ENCODE results near the gene UBE4A.
"Not testable (repeated sequence)": the region's sequence is repeated elsewhere in the genome, so short reads cannot be mapped to it uniquely, and the experiment has no call there.

The UBE4A gene

GRCh38 chr11:118398791-118399559 lies 39.6 kb downstream of the UBE4A start:
- H3K27ac ChIP-seq: peak overlapping the region; percentile 77
- no peak for DNase-seq (ENCODE audit: low read depth, low spot score)

- H3K27ac ChIP-seq: peak within 1 kb of the TSS; percentile 77
- peak; percentile 18 for DNase-seq (ENCODE audit: low read depth, low spot score)
These were observed 41.9 kb downstream of the UBE4A start, which contains the start of gene ATP5MG for GRCh38 chr11:118401151-118401879. TSS of gene ATP5MG (plus strand) at chr11:118401606. CDS start at chr11:118401666, 60 bp downstream.

GRCh38 chr11:118401880-118402590 lies 42.6 kb downstream of the UBE4A start:
- DNase-seq (ENCODE audit: low read depth, low spot score): no peak

GRCh38 chr11:118402594-118402993 lies 43.2 kb downstream of the UBE4A start:
- DNase-seq (ENCODE audit: low read depth, low spot score): not testable (repeated sequence)
- peak overlapping the region; percentile 77 for H3K27ac ChIP-seq

More at GRCh38 chr11:118401880-118402590, 42.6 kb downstream of the UBE4A start:
- H3K27ac ChIP-seq: peak overlapping the region; percentile 77

GRCh38 chr11:118406599-118407166 lies 47.3 kb downstream of the UBE4A start:
- no peak overlapping the region for H3K27ac ChIP-seq
- no peak for DNase-seq (ENCODE audit: low read depth, low spot score)

- no peak overlapping the region for H3K27ac ChIP-seq
These were observed 50.8 kb downstream of the UBE4A start for GRCh38 chr11:118410055-118410745.

GRCh38 chr11:118411530-118411929 lies 52.1 kb downstream of the UBE4A start:
- no peak overlapping the region for H3K27ac ChIP-seq
- DNase-seq (ENCODE audit: low read depth, low spot score): no peak

More at GRCh38 chr11:118410055-118410745, 50.8 kb downstream of the UBE4A start:
- DNase-seq (ENCODE audit: low read depth, low spot score): no peak

GRCh38 chr11:118412921-118413320 lies 53.5 kb downstream of the UBE4A start:
- no peak for DNase-seq (ENCODE audit: low read depth, low spot score)
- no peak overlapping the region for H3K27ac ChIP-seq

- DNase-seq (ENCODE audit: low read depth, low spot score): no peak
These were observed 55.8 kb downstream of the UBE4A start for GRCh38 chr11:118415062-118415738.

GRCh38 chr11:118415739-118416068 lies 56.3 kb downstream of the UBE4A start:
- peak; percentile 77 for DNase-seq (ENCODE audit: low read depth, low spot score)
- no peak overlapping the region for H3K27ac ChIP-seq

More at GRCh38 chr11:118415062-118415738, 55.8 kb downstream of the UBE4A start:
- H3K27ac ChIP-seq: no peak overlapping the region

GRCh38 chr11:118416900-118417299 lies 57.5 kb downstream of the UBE4A start:
- DNase-seq (ENCODE audit: low read depth, low spot score); H3K27ac ChIP-seq: not testable (repeated sequence)

- DNase-seq (ENCODE audit: low read depth, low spot score): no peak
- no peak overlapping the region for H3K27ac ChIP-seq
These were observed 58.4 kb downstream of the UBE4A start for GRCh38 chr11:118417801-118418200.

- DNase-seq (ENCODE audit: low read depth, low spot score): no peak
These were observed 59.4 kb downstream of the UBE4A start for GRCh38 chr11:118418766-118419165.

GRCh38 chr11:118427707-118428106 lies 68.3 kb downstream of the UBE4A start:
- H3K27ac ChIP-seq: no peak overlapping the region
- no peak for DNase-seq (ENCODE audit: low read depth, low spot score)

More at GRCh38 chr11:118418766-118419165, 59.4 kb downstream of the UBE4A start:
- H3K27ac ChIP-seq: no peak overlapping the region

GRCh38 chr11:118430956-118431355 lies 71.6 kb downstream of the UBE4A start:
- DNase-seq (ENCODE audit: low read depth, low spot score): no peak
- H3K27ac ChIP-seq: no peak overlapping the region

GRCh38 chr11:118434123-118434552 lies 74.7 kb downstream of the UBE4A start:
- DNase-seq (ENCODE audit: low read depth, low spot score): no peak
- no peak overlapping the region for H3K27ac ChIP-seq

GRCh38 chr11:118434553-118435289 lies 75.3 kb downstream of the UBE4A start:
- no peak for DNase-seq (ENCODE audit: low read depth, low spot score)
- H3K27ac ChIP-seq: no peak overlapping the region

GRCh38 chr11:118435290-118435892 lies 76.0 kb downstream of the UBE4A start:
- DNase-seq (ENCODE audit: low read depth, low spot score): no peak
- peak overlapping the region; percentile 72 for H3K27ac ChIP-seq

Measured in epithelial cell of prostate (primary cell).